Dendritic cell treated with granulocyte-macrophage colony-stimulating factor and Interleukin-4, amounts not matched to agents 40 ng/mL and 50 ng/mL, for 4 days (primary cell): ENCODE results near the gene WNT1.
A peak's percentile ranks its signal among the peaks of the same experiment; 100 is the strongest.

Experiments used
- H3K27ac Mint-ChIP-seq: one replicate; pipeline ENCODE4 v1.8.0; 2022; ENCODE audit warnings: mild to moderate bottlenecking, mixed read lengths
- H3K27me3 Mint-ChIP-seq: one replicate; pipeline ENCODE4 v1.8.0; 2022; ENCODE audit warnings: mild to moderate bottlenecking, mixed read lengths
- H3K36me3 Mint-ChIP-seq: one replicate; pipeline ENCODE4 v1.8.0; 2022; ENCODE audit warnings: low read depth, mixed read lengths
- H3K4me1 Mint-ChIP-seq: one replicate; pipeline ENCODE4 v1.8.0; 2022; ENCODE audit warnings: low read depth, mixed read lengths
- H3K4me3 Mint-ChIP-seq: one replicate; pipeline ENCODE4 v1.8.0; 2022; ENCODE audit warnings: mild to moderate bottlenecking, moderate library complexity, mixed read lengths
- H3K9me3 Mint-ChIP-seq: one replicate; pipeline ENCODE4 v1.8.0; 2022; ENCODE audit warnings: mixed read lengths
- intact Hi-C: fragments of 100-400 bp; cut with micrococcal nuclease; formaldehyde crosslinking; loops from one replicate; pipeline ENCODE4 v1.15.0; 2022

WNT1 gene

GRCh38 chr12:48952691-48953090 is 25.4 kb upstream of the WNT1 start:
- Mint-ChIP-seq H3K4me3 (no peak overlapping the region), H3K27ac (no peak overlapping the region), H3K9me3 (no peaks in the 10 kb centered on the region), H3K4me1 (peaks cover 50% of the 10 kb centered on the region), H3K36me3 (peaks cover 80% of the 10 kb centered on the region), H3K27me3 (no peaks in the 10 kb centered on the region)
- intact Hi-C loops, result no loop called here

- H3K27me3 Mint-ChIP-seq, result no peaks in the 10 kb centered on the region
- H3K36me3 Mint-ChIP-seq, result peaks cover 67% of the 10 kb centered on the region
- H3K4me3 Mint-ChIP-seq, result no peak overlapping the region
- no peaks in the 10 kb centered on the region for H3K9me3 Mint-ChIP-seq
- no peak overlapping the region for H3K27ac Mint-ChIP-seq
- H3K4me1 Mint-ChIP-seq, result peaks cover 51% of the 10 kb centered on the region
- intact Hi-C loops, result no loop called here
Measured at GRCh38 chr12:48954061-48954460, 24.1 kb upstream of the WNT1 start.

- Mint-ChIP-seq H3K4me1 (peaks cover 51% of the 10 kb centered on the region), H3K36me3 (peaks cover 58% of the 10 kb centered on the region), H3K9me3 (no peaks in the 10 kb centered on the region), H3K27me3 (peaks cover 4% of the 10 kb centered on the region), H3K27ac (peak overlapping the region; percentile 94), H3K4me3 (peak overlapping the region; percentile 13)
- intact Hi-C loops, result no loop called here
Measured at GRCh38 chr12:48954841-48955501, 23.2 kb upstream of the WNT1 start.

GRCh38 chr12:48956279-48957140 is 21.6 kb upstream of the WNT1 start:
- peaks cover 43% of the 10 kb centered on the region for H3K36me3 Mint-ChIP-seq
- peaks cover 7% of the 10 kb centered on the region for H3K27me3 Mint-ChIP-seq
- H3K27ac Mint-ChIP-seq, result peak overlapping the region; percentile 94
- H3K4me1 Mint-ChIP-seq, result peaks cover 46% of the 10 kb centered on the region
- intact Hi-C loops, result loop anchor here (1.0 kb wide), 1 partner anchor 104 kb away; the partner anchor contains the start of gene DDX23
- peak overlapping the region; percentile 95 for H3K4me3 Mint-ChIP-seq
- no peaks in the 10 kb centered on the region for H3K9me3 Mint-ChIP-seq

GRCh38 chr12:48957141-48958048 is 20.7 kb upstream of the WNT1 start, which contains the start of gene ARF3:
ARF3 (minus strand) TSS chr12:48957487; CDS start chr12:48941095, 16,392 bp downstream.
- intact Hi-C loops, result no loop called here
- Mint-ChIP-seq H3K27ac (peak within 1 kb of the TSS; percentile 94), H3K4me1 (peaks cover 42% of the 10 kb centered on the region)

GRCh38 chr12:48958049-48958388 is 20.1 kb upstream of the WNT1 start:
- Mint-ChIP-seq H3K4me3 (peak overlapping the region; percentile 95), H3K36me3 (peaks cover 28% of the 10 kb centered on the region), H3K27ac (peak overlapping the region; percentile 94), H3K9me3 (no peaks in the 10 kb centered on the region), H3K4me1 (peaks cover 37% of the 10 kb centered on the region), H3K27me3 (peaks cover 10% of the 10 kb centered on the region)
- intact Hi-C loops, result no loop called here

More at GRCh38 chr12:48957141-48958048, 20.7 kb upstream of the WNT1 start, which contains the start of gene ARF3:
- Mint-ChIP-seq H3K4me3 (peak within 1 kb of the TSS; percentile 95), H3K36me3 (peaks cover 35% of the 10 kb centered on the region), H3K9me3 (no peaks in the 10 kb centered on the region), H3K27me3 (peaks cover 10% of the 10 kb centered on the region)

- Mint-ChIP-seq H3K4me3 (no peak overlapping the region), H3K27ac (no peak overlapping the region), H3K27me3 (peaks cover 14% of the 10 kb centered on the region), H3K9me3 (no peaks in the 10 kb centered on the region), H3K4me1 (peaks cover 30% of the 10 kb centered on the region), H3K36me3 (peaks cover 18% of the 10 kb centered on the region)
- intact Hi-C loops, result no loop called here
Measured at GRCh38 chr12:48960834-48961233, 17.3 kb upstream of the WNT1 start.

GRCh38 chr12:48961331-48961730 is 16.8 kb upstream of the WNT1 start:
- no peaks in the 10 kb centered on the region for H3K9me3 Mint-ChIP-seq
- H3K27me3 Mint-ChIP-seq, result peaks cover 17% of the 10 kb centered on the region
- intact Hi-C loops, result no loop called here
- no peak overlapping the region for H3K4me3 Mint-ChIP-seq
- H3K27ac Mint-ChIP-seq, result no peak overlapping the region
- H3K36me3 Mint-ChIP-seq, result peaks cover 13% of the 10 kb centered on the region
- peaks cover 30% of the 10 kb centered on the region for H3K4me1 Mint-ChIP-seq

GRCh38 chr12:48961801-48962200 is 16.3 kb upstream of the WNT1 start:
- Mint-ChIP-seq H3K27me3 (peaks cover 17% of the 10 kb centered on the region), H3K9me3 (no peaks in the 10 kb centered on the region), H3K36me3 (peaks cover 8% of the 10 kb centered on the region), H3K4me1 (peaks cover 32% of the 10 kb centered on the region), H3K27ac (no peak overlapping the region), H3K4me3 (no peak overlapping the region)
- intact Hi-C loops, result no loop called here

GRCh38 chr12:48965298-48965838 is 12.8 kb upstream of the WNT1 start:
- H3K4me1 Mint-ChIP-seq, result peaks cover 39% of the 10 kb centered on the region
- H3K27me3 Mint-ChIP-seq, result peaks cover 38% of the 10 kb centered on the region
- no peak overlapping the region for H3K4me3 Mint-ChIP-seq
- intact Hi-C loops, result no loop called here
- no peaks in the 10 kb centered on the region for H3K9me3 Mint-ChIP-seq
- H3K27ac Mint-ChIP-seq, result no peak overlapping the region
- H3K36me3 Mint-ChIP-seq, result no peaks in the 10 kb centered on the region

- Mint-ChIP-seq H3K36me3 (no peaks in the 10 kb centered on the region), H3K4me3 (no peak overlapping the region), H3K4me1 (peaks cover 49% of the 10 kb centered on the region), H3K27me3 (peaks cover 45% of the 10 kb centered on the region), H3K27ac (no peak overlapping the region), H3K9me3 (no peaks in the 10 kb centered on the region)
- intact Hi-C loops, result no loop called here
Measured at GRCh38 chr12:48966177-48966895, 11.8 kb upstream of the WNT1 start.

GRCh38 chr12:48967991-48968390 is 10.1 kb upstream of the WNT1 start:
- Mint-ChIP-seq H3K4me1 (peaks cover 63% of the 10 kb centered on the region), H3K27me3 (peaks cover 58% of the 10 kb centered on the region), H3K27ac (no peak overlapping the region)

GRCh38 chr12:48968467-48968866 is 9.7 kb upstream of the WNT1 start:
- Mint-ChIP-seq H3K4me3 (no peak overlapping the region), H3K9me3 (no peaks in the 10 kb centered on the region), H3K27ac (no peak overlapping the region), H3K36me3 (no peaks in the 10 kb centered on the region), H3K4me1 (peaks cover 68% of the 10 kb centered on the region), H3K27me3 (peaks cover 62% of the 10 kb centered on the region)
- intact Hi-C loops, result no loop called here

More at GRCh38 chr12:48967991-48968390, 10.1 kb upstream of the WNT1 start:
- Mint-ChIP-seq H3K4me3 (no peak overlapping the region), H3K9me3 (no peaks in the 10 kb centered on the region), H3K36me3 (no peaks in the 10 kb centered on the region)
- intact Hi-C loops, result no loop called here
